Hepatic stellate cell (primary cell): Measurements from ENCODE around the gene CEP112.
"Not testable (repeated sequence)": the region's sequence is repeated elsewhere in the genome, so short reads cannot be mapped to it uniquely, and the experiment has no call there.

Experiments
- DNase-seq: peaks from one replicate; pipeline ENCODE4 v3.0.0; 2011; ENCODE audit warnings: low spot score

Gene CEP112

GRCh38 chr17:65823713-65824112 lies 368.2 kb downstream of the CEP112 start:
- DNase-seq, result no peak

DNA sequence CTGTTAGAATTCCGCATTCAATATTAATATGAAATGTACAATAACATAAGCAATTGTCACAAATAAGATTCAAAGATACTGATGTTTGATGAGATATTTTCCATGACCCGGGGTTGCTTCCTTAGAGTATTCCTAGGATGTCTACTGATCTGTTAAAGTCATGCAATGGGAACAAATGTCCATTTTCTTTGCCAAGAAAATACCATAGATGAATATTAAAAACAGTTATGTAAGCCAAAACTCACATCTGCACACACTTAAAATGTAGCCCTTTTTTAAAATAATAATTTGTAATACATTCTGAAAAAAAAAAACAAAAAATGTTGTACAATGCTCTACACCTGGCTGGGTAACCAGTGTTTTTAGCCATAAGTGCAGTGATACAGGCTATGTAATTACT lies 371.1 kb downstream of the CEP112 start:
- no peak for DNase-seq

DNA sequence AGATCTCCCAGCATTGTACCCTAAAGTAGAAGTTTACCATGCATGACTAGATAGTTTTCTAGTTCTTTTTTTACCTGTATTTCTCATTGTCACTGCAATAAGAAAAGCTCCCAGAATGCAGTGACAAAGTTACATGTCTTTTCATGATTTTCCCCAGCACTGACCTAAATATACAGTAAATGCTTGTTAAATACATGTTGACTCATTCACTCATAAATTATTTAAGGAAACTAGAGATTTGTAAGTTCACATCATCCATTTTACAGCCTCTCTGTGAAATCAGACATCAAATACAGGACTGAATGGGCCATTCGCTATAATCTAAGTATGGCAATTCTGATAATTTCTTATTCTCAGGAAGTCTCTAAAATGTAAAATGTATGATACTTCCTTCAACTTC lies 371.6 kb downstream of the CEP112 start:
- DNase-seq, result no peak

DNA sequence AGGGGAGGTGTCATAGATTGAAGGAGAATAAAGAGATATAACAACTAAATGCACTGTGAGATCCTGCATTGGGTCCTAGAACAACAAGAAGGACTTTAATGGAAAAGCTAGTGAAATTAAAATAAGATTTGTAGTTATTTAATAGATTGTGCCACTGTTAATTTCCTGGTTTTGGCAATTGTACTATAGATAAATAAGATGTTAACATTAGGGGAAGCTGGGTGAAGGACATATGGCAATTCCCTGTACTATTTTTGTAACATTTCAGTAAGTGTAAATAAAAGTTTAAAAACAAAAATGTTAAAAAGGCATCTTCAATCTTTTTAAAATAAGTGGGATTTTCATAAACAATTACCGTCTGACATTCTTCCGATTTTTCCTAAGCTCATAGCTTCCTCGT lies 372.1 kb downstream of the CEP112 start:
- DNase-seq, result no peak

DNA sequence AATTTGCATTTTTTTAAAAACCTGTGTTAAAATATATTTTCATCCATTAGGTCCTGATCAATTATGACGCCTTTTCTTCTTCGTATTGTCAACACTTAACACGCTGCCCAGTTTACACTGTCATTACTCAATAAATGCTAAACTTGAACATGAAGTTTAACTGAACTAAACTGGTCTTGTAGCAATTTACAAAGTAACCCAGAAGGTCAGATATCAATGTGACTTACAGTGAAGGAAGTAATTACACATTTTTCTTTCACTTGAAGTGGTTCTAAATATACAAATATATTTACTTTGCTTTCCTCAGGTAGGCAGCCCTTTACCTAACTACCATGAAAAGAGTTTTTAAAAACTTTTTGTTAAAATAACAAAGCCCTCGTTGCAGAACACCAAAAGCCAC lies 374.0 kb downstream of the CEP112 start:
- no peak for DNase-seq

DNA sequence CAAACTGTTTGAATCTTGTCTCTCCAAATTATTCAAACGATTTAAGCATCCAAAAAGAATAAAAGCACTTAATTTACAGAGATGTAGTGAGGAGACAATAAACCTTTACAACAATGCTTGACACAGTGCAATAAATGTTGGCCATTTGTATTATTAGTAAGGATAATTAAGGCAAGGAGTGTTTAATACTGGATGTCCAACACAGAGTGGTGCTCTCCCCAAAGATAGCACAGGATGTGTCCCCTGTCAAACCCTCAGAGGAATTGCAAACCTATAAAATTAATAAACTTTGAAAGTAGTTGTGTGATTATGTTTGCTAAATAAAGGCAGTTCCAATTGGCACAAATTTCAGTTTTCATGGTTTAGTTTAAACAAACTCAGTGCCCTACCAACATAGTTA lies 377.5 kb downstream of the CEP112 start:
- no peak for DNase-seq

DNA sequence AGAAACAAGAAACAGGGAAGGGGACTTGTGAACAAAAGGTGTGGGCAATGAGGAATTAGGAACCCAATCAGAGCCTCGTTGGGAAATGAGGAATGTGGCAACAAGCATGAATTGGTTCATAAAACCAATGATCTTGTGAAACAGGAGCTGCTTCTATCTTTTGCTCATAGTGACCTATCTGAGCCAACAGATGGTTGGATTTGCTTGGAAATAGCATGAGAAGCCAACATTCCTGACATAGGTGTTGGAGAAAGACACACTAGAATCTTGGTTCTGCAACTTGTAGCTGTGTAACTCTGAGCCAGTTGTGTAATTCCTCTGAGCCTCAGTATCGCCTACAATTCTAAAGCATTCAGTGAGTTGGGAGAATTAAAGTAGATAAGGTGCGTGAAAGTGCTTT lies 378.6 kb downstream of the CEP112 start:
- no peak for DNase-seq

DNA sequence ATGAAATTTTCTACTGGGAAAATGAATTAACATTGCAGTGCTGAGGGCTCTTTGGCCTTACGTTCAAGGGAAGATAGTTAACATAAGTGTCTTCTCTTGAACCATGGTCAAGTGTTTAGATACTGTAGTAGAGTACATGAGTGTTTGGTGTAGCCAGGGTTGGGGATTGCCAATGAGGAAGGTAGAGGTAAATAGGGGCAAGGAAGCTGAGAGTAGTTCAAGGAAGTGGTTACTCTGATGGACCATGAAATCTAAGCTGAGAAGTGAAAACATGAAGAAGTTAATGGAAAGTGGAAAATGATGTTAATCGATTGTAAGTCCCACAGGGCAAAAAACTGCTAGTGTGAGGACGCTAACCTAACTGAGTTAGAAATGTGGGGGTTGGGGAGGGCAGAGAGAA lies 380.9 kb downstream of the CEP112 start:
- DNase-seq, result no peak

GRCh38 chr17:65809366-65809765 lies 382.6 kb downstream of the CEP112 start:
- DNase-seq, result no peak

DNA sequence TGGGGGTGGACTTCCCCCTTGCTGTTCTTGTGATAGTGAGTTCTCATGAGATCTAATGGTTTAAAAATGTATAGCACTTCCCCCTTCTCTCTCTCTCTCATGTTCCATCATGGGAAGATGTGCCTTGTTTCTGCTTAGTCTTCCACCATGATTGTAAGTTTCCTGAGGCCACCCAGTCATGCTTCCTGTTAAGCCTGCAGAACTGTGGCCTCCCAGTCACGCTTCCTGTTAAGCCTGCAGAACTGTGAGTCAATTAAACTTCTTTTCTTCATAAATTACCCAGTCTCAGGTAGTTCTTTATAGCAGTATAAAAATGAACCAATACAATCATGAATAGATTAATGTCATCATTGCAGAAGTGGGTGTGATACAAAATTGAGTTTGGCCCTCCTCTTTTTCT lies 383.4 kb downstream of the CEP112 start:
- DNase-seq, result not testable (repeated sequence)

DNA sequence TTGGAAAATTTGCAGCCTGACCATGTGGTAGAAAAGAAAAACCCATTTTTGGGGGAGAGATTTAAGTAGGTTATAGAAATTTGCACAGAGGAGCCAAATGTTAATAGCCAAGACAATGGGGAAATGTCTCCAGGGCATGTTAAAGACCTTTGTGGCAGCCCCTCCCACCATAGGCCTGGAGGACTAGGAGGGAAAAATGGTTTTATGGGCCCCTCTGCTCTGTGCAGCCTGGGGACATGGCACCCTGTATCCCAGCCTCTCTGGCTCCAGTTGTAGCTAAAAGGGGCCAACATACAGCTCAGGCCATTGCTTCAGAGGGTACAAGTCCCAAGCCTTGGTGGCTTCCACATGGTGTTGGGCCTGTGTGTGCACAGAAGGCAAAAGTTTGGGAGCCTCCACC lies 384.6 kb downstream of the CEP112 start:
- no peak for DNase-seq

DNA sequence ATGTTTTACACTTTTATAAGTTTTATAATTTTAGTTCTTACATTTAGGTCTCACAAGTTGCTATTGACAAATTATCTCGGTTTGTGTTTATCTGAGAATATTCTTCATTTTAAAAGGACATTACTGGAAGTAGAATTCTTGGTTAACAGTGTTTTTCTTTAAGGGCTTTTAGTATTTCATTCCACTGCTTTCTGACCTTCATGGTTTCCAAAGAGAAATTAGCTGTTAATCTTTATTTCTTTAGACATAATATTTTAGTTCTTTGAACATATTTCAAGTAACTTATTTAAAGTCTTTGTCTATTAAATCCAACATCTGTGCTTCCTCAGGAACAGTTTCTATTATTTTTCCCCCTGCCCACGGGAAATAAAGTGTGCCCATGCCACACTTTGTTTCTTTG lies 390.4 kb downstream of the CEP112 start:
- no peak for DNase-seq

- no peak for DNase-seq
Observed at GRCh38 chr17:65800655-65801054, 391.3 kb downstream of the CEP112 start.

- no peak for DNase-seq
Observed at GRCh38 chr17:65799869-65800268, 392.1 kb downstream of the CEP112 start.

GRCh38 chr17:65799454-65799853 lies 392.5 kb downstream of the CEP112 start:
- no peak for DNase-seq

DNA sequence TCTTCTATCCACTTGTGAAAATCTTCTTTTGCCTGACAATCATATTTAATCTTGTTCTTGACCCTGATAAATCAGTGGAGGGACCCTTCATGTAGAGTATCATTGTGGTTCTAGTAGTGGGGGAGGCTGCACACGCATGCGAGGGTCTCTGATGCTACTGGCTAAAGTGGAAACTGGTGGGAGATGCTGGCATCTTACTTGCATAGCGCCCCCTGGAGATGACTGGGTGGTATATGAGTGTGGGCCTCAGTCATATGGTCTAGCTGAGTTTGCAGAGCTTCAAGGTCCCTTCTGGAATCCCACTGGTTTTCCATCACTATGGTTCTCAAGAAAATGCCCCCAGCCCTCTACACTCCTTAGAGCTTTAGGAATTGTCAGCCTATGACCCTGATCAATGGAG lies 394.1 kb downstream of the CEP112 start:
- no peak for DNase-seq

- DNase-seq, result no peak
Observed at GRCh38 chr17:65797101-65797500, 394.8 kb downstream of the CEP112 start.

GRCh38 chr17:65794572-65794971 lies 397.4 kb downstream of the CEP112 start:
- no peak for DNase-seq

- no peak for DNase-seq
Observed at GRCh38 chr17:65790241-65790640, 401.7 kb downstream of the CEP112 start.

DNA sequence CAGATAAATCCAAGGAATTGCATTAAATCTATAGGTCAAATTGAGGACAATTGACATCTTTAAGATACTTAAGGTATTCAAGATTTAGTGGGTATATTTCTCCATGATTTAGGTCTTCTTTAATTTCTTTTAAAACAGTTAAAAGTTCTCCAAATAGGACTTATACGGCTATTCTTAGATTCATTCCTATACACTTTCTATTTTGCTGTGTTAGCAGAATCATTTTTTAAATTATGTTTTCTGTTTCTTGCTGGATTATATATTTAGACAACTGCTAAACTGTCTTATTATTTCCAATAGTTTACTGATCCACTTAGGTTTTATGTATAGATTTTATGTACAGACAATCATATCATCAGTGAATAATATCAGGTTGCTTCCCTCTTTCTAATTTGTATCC lies 404.4 kb downstream of the CEP112 start:
- DNase-seq, result no peak

DNA sequence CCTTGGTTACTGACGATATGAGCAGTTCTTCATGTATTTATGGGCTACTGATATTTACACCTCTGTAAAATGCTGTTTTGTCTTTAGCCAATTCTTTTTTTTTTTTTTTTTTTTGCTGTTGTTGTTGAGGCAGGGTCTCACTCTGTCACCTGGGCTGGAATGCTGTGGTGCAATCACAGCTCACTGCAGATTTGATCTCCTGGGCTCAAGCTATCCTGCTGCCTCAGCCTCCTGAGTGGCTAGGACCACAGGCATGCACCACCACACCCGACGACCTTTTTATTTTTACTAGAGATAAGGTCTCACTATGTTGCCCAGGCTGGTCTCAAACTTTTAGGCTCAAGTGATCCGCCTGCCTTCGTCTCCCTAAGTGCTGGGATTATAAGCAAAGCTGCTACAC lies 405.5 kb downstream of the CEP112 start:
- DNase-seq, result no peak

- DNase-seq, result no peak
Observed at GRCh38 chr17:65785109-65785508, 406.8 kb downstream of the CEP112 start.

GRCh38 chr17:65783845-65784334 lies 408.0 kb downstream of the CEP112 start:
- peak; percentile 12 for DNase-seq

GRCh38 chr17:65782104-65782706 lies 409.7 kb downstream of the CEP112 start:
- not testable (repeated sequence) for DNase-seq

GRCh38 chr17:65780111-65780510 lies 411.8 kb downstream of the CEP112 start:
- DNase-seq, result no peak
